SK-N-SH (cell line): ENCODE measurements around the gene DLG1.

Experiments used
- CTCF ChIP-seq: fragments of 200-600 bp; sonication (generic); IDR thresholded peaks from 2 replicates; pipeline ENCODE4 v1.6.1; 2017; ENCODE audit warnings: antibody characterized with exemption, mild to moderate bottlenecking, moderate library complexity
- EZH2phosphoT487 ChIP-seq: fragments of 200-600 bp; sonication (generic); IDR thresholded peaks from 2 replicates; pipeline ENCODE4 v1.6.1; 2017; ENCODE audit warnings: low read depth, mixed run types, mild to moderate bottlenecking, antibody characterized with exemption, moderate library complexity, borderline replicate concordance
- GABPA ChIP-seq: IDR thresholded peaks from 2 replicates; pipeline ENCODE4 v1.4.0; 2012; ENCODE audit warnings: low read depth, mild to moderate bottlenecking
- MAX ChIP-seq: IDR thresholded peaks from 2 replicates; pipeline ENCODE4 v1.4.0; 2012; ENCODE audit warnings: low read depth
- MXI1 ChIP-seq: IDR thresholded peaks from 2 replicates; pipeline ENCODE4 v1.6.1; 2012; ENCODE audit warnings: mild to moderate bottlenecking, low read depth, low read length, improper control_type of control experiment
- POLR2AphosphoS5 ChIP-seq: IDR thresholded peaks from 2 replicates; pipeline ENCODE4 v1.6.1; 2012; ENCODE audit warnings: low read depth, low read length
- RCOR1 ChIP-seq: fragments of 150-350 bp; IDR thresholded peaks from 2 replicates; pipeline ENCODE4 v1.6.1; 2017; ENCODE audit warnings: antibody characterized with exemption, low read length
- SMC3 ChIP-seq: IDR thresholded peaks from 2 replicates; pipeline ENCODE4 v1.6.1; 2012; ENCODE audit warnings: low read depth, low read length, improper control_type of control experiment
- TEAD4 ChIP-seq: IDR thresholded peaks from 2 replicates; pipeline ENCODE4 v1.4.0; 2012; ENCODE audit warnings: mild to moderate bottlenecking, borderline replicate concordance; ENCODE audit not compliant: insufficient read depth
- USF1 ChIP-seq: IDR thresholded peaks from 2 replicates; pipeline ENCODE4 v1.4.0; 2012; ENCODE audit warnings: low read depth, borderline replicate concordance
- USF2 ChIP-seq: fragments of 150-350 bp; IDR thresholded peaks from 2 replicates; pipeline ENCODE4 v1.6.1; 2017; ENCODE audit warnings: antibody characterized with exemption, low read length, low read depth, borderline replicate concordance
- YY1 ChIP-seq: IDR thresholded peaks from 2 replicates; pipeline ENCODE4 v1.4.0; 2012; ENCODE audit warnings: low read depth, mild to moderate bottlenecking
- ZBTB33 ChIP-seq: IDR thresholded peaks from 2 replicates; pipeline ENCODE4 v1.4.0; 2012; ENCODE audit warnings: low read depth, borderline replicate concordance

- TF ChIP-seq CTCF = no peak
- no peak for TF ChIP-seq YY1
- TF ChIP-seq MXI1 = no peak
- TF ChIP-seq POLR2AphosphoS5 = no peak
- no peak for TF ChIP-seq EZH2phosphoT487
- TF ChIP-seq GABPA = no peak
- no peak for TF ChIP-seq USF2
- TF ChIP-seq RCOR1 = no peak
- TF ChIP-seq MAX = no peak
- no peak for TF ChIP-seq SMC3
- TF ChIP-seq USF1 = no peak
- TF ChIP-seq ZBTB33 = no peak
- no peak for TF ChIP-seq TEAD4
Measured at GRCh38 chr3:197337656-197338055, 39.2 kb upstream of the DLG1 start.
